Astrocyte (in vitro differentiated cells and primary cell): ENCODE data around the gene PPM1L.

ENCODE experiments used
- CTCF ChIP-seq: IDR thresholded peaks from 2 replicates; pipeline ENCODE4 v1.5.1; 2011; ENCODE audit warnings: low read depth, mild to moderate bottlenecking, inconsistent platforms, low read length, moderate library complexity; ENCODE audit not compliant: insufficient read depth
- EZH2 ChIP-seq: IDR thresholded peaks from 2 replicates; pipeline ENCODE4 v1.6.1; 2012; ENCODE audit warnings: mild to moderate bottlenecking, low read length, inconsistent platforms; ENCODE audit not compliant: insufficient read depth

GRCh38 chr3:160911411-160911810, 155.4 kb downstream of the PPM1L start:
- TF ChIP-seq CTCF: no peak
- no peak for TF ChIP-seq EZH2
